Adrenal gland (tissue), 5 donors: ENCODE data around the gene S100P.

Source experiments
- POLR2A ChIP-seq, 2 donors: fragments of 450-650 bp; IDR thresholded peaks; one replicate each; pipeline ENCODE4 v1.6.1; 2017; ENCODE audit warnings: antibody characterized with exemption in 2 of 2, mild to moderate bottlenecking in 2 of 2, moderate library complexity in 1 of 2
- TF ChIP-seq, protein P1 (sequence below), 6 experiments: fragments of 450-650 bp in 4 of 6; fragments of 200-600 bp in 2 of 6; sonication (generic) in 1 of 6; IDR thresholded peaks; 1 replicate in 5 of 6; 2 replicates in 1 of 6; pipeline versions ENCODE4 v1.5.1 to v1.8.0; 2016 to 2021; ENCODE audit warnings: antibody characterized with exemption in 6 of 6, mild to moderate bottlenecking in 2 of 6, moderate library complexity in 1 of 6
- donor health status: DM: no; HTN: no; CAD: no.

DNA sequence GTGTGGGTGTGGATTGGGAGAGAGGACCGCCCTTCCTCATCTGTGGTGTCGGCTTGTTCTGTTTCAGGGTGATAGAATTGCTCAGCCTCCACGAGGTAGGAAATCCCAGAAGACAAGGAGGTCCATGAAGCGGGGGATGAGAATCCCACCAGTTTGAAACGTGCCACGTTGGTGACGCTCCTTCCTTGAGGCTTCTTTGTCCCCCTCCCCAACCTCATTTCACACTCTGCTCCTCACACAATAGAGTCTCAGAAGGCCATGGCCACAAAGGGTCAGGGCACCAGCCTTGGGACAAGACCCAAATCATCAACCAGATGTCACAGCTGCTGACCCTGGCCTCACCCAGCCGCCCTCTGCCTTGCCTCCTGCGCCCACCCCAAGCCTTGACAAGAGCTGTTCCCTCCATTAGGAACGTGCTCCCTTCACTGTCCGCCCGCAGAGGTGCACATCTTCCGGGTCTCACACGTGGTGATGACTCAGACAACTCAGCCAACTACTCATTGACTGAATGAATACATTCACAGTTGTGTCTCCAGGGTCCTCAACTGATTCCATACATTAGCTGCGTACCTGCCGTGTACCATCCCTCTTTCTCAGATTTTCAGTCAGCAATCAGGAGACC, 40.6 kb downstream of the S100P start:
- TF ChIP-seq, protein P1, sequence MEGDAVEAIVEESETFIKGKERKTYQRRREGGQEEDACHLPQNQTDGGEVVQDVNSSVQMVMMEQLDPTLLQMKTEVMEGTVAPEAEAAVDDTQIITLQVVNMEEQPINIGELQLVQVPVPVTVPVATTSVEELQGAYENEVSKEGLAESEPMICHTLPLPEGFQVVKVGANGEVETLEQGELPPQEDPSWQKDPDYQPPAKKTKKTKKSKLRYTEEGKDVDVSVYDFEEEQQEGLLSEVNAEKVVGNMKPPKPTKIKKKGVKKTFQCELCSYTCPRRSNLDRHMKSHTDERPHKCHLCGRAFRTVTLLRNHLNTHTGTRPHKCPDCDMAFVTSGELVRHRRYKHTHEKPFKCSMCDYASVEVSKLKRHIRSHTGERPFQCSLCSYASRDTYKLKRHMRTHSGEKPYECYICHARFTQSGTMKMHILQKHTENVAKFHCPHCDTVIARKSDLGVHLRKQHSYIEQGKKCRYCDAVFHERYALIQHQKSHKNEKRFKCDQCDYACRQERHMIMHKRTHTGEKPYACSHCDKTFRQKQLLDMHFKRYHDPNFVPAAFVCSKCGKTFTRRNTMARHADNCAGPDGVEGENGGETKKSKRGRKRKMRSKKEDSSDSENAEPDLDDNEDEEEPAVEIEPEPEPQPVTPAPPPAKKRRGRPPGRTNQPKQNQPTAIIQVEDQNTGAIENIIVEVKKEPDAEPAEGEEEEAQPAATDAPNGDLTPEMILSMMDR (IDR thresholded peaks at IDR 0.05): no peak
- no peak for TF ChIP-seq POLR2A (IDR thresholded peaks at IDR 0.05)
